Activated CD4-positive, alpha-beta T cell treated with anti-CD3 and anti-CD28 coated beads for 24 hours (primary cell): ENCODE measurements around the gene ZNF583.

Experiments
- DNase-seq, 2 donors: peaks; one replicate each; pipeline ENCODE4 v3.0.0-alpha.2; 2020; ENCODE audit warnings: low read depth in 2 of 2

ZNF583 gene

DNA sequence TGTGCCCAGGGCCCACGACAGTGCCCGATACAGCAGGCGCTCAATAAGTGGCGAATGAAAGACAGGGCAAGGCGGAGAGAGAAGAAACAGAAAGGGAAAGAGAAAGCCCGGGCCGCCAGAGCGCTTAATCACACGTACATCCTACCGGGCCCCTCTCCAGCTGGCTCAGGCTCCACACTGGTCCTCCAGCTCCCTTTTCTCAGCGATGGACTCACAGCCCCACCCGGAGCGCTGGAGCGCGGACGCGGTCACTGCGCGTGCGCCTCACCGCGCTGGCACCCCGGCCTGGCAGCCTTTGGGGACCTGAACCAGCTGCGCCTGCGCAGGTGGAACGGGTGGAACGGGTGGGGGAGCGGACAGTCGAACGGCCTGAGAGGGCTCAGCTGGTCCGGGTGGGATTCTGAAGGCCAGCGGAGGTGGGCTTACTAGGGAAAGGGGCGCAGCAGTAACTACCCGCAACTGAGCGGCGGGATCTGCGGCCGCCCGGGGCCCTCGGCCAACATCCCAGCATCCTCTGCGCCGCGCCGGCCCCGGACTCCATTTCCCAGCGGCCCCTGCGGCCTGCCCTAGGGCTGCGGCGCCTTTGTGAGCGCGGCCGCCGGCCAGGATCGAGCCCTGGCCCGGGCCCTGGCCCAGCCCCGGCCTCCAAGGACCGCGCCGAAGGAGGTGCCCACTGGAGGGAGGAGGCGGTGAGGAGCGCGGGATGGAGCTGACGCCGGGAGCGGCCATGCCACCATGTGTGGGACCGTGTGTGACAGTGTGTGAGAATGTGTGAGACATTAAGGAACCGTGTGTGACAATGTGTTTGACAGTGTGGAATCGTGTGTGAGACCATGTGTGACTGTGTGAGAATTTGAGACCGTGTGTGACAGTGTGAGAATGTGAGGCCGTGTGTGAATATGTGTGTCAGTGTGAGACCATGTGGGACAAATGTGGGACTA, at the start of gene ZNF583:
ZNF583 (plus strand) TSS at position 569 of the 941 bp plus-strand sequence. CDS start 2,783 bp downstream, outside the sequence.
- peak; percentile 77 to 80 for DNase-seq

GRCh38 chr19:56355517-56355916, 48.6 kb upstream of the ZNF583 start:
- DNase-seq, result no peak

DNA sequence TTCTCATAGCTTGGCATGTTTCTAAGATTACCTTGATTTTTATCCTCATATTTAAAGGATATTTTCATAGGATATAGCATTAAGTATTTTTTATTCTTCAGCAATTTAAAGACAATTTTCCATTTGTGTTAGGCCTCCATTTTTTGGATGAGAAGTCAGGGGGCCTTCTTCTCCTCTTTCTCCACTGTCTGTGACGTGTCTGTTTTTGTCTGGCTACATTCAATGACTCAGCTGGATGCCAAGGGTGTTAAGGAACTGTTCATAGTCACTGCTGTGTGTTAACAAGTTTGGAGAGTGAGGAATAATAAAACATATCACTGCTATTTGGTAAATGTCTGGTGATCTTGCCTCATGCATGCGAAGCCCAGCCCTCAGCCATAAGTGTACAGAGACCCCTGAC, 47.2 kb upstream of the ZNF583 start:
- no peak for DNase-seq

DNA sequence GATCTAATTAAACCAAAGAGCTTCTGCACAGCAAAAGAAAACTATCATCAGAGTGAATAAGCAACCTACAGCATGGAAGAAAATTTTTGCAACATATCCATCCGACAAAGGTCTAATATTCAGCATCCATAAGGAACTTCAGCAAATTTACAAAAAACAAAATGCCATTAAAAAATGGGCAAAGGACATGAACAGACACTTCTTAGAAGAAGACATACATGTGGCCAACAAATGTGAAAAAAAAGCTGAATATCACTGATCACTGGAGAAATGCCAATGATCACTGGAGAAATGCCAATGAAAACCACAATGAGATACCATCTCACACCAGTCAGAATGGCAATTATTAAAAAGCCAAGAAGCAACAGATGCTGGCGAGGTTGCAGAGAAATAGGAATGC, 43.3 kb upstream of the ZNF583 start:
- DNase-seq, result no peak

DNA sequence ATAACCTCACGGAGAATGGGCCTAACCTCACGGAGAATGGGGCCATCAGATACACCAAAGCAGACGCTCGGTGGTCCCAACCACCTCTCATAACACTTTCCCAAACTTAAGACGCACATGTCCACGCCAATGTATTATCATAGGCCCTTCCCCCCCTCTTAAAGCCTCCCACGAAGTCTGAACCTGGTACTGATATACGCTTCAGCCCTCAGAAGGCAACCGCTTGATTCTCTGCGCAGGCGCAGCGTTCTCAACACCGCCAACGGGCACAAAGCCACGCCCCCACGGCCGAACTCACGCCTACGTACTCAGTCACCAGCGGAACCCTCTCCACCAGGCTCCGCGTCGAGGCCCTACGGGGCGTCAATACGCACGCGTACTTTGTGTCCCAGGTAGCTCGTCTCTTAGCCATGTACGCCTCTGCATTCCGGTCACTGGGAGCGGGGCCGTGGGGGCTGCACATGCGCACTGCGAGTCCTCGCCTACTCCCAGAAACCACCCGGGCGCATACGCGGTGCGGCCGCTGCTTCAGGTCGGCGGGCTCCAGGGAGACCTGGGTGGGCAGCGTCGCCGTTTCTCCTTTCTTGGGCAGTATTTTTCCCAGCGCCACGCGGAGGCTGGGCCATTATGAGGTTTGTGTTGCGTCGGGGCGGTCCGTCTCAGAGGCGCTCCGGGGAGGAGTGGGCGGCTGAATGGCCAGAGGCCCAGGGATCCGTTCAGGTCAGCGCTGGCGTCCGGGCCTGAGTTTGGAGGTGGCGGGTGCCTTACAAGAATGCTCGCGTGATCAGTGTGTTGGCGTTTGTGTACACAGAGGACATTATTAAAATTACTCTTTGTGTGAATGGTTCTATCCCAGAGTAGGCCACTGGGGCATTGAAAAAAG, 36.1 kb upstream of the ZNF583 start:
- peak; percentile 53 to 61 for DNase-seq

DNA sequence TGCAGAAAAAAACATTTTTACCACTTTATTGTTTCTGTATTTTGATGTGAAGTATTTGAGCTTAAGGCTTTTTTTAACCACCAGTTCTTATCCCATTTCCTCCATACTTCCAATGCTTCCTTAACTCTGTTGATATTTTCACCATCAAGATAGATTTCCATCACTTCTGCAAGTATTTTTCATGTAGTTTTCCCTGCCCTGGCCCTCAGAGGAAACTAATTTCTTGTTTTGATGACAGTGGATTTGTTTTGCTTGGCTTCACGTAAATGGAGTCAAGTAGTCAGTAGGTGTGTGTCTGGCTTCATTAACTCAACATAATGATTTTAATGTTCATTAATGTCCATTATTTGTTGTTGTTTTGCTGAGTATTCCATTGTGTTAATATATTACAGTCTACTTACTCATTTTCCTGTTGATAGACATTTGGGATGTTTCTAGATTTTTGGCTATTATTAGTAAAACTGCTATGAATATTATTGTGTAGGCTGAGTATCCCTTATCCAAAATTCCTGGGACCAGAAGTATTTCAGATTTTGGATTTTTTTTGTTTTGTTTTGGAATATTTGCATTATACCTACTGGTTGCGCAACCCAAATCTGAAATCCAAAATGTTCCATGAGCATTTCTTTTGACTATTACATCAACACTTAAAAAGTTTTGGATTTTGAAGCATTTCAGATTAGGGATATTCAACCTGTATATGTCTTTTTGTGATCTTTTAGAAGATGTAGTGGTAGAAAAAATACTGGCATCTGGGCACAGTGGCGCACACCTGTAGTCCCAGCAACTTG, 34.1 kb upstream of the ZNF583 start:
- DNase-seq, result no peak

- no peak for DNase-seq
These were observed 31.9 kb upstream of the ZNF583 start for GRCh38 chr19:56372281-56372680.

DNA sequence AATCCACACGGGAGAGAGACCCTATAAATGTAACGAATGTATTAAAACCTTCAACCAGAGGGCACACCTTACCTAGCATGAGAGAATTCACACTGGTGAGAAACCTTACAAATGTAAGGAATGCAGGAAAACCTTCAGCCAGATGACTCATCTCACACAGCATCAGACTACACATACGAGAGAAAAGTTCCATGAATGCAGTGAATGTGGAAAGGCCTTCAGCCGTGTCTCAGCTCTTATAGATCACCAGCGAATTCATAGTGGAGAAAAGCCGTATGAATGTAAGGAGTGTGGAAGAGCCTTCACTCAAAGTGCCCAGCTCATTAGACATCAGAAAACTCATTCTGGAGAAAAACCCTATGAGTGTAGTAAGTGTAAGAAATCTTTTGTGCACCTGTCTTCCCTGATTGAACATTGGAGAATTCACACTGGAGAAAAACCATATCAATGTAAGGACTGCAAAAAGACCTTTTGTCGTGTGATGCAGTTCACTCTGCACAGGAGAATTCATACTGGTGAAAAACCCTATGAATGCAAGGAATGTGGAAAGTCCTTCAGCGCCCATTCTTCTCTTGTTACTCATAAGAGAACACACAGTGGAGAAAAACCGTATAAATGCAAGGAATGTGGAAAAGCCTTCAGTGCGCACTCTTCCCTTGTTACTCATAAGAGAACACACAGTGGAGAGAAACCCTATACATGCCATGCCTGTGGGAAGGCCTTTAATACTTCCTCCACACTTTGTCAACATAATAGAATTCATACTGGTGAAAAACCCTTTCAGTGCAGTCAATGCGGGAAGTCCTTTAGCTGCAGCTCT, 26.8 kb upstream of the ZNF583 start:
- DNase-seq, result no peak

- no peak for DNase-seq
These were observed 20.1 kb upstream of the ZNF583 start for GRCh38 chr19:56383826-56384605.

GRCh38 chr19:56393119-56394012, 10.8 kb upstream of the ZNF583 start, which contains the start of gene ZNF582:
ZNF582 (minus strand) TSS chr19:56393534; CDS start chr19:56391752, 1,782 bp downstream.
- peak; percentile 80 to 84 for DNase-seq

- DNase-seq, result no peak
These were observed 5.3 kb upstream of the ZNF583 start for GRCh38 chr19:56398809-56399208.

DNA sequence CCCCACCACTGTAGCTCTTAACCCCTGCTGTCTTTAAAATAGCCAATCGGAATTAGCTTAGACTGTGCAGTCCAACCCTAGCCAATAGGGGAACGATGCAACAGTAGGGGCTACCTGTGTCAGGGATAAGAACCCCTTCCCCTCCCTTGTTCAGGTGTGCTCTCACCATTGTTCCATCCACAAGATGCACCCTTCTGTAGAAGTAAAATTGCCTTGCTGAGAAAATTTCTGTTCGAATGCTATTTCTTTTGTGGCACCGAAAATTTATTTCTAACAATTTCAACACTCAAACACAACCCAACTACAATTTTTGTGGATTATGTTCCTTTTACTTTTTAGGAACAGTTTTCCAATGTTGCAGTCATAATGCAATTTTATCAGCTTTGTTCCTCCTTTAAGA, 3.6 kb upstream of the ZNF583 start:
- no peak for DNase-seq

- DNase-seq, result no peak
These were observed 871 bp upstream of the ZNF583 start for GRCh38 chr19:56403261-56403660.

- no peak for DNase-seq
These were observed 549 bp downstream of the ZNF583 start for GRCh38 chr19:56404705-56405056.

DNA sequence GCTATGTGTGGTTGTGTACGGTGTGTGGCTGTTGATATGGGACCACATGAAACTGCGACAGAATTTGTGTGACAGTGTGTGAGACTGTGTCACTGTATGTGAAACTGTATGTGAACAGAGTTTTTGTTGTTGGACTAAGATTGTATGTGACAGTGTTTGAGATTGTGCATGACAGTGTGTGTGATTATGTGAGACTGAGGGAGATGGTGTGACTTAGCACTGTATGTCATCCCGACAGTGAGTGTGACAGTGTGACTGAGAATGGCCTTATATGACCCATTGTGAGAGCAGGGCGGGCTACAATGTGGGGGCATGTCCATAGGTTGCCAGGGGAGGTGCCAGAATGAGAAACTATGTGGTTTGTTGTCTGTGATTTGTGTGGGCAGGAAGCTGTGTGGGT, 930 bp downstream of the ZNF583 start:
- DNase-seq, result no peak

DNA sequence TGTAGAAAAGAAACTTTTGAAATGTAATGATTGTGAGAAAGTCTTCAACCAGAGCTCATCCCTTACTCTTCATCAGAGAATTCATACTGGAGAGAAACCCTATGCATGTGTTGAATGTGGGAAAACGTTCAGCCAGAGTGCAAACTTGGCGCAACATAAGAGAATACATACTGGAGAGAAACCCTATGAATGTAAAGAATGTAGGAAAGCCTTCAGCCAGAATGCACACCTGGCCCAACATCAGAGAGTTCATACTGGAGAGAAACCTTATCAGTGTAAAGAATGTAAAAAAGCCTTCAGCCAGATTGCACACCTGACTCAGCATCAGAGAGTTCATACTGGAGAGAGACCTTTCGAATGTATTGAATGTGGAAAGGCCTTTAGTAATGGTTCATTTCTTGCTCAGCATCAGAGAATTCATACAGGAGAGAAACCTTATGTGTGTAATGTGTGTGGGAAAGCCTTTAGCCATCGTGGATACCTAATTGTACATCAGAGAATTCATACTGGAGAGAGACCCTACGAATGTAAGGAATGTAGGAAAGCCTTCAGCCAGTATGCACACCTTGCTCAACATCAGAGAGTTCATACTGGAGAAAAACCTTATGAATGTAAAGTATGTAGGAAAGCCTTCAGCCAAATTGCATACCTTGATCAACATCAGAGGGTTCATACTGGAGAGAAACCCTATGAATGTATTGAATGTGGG, 19.3 kb downstream of the ZNF583 start:
- DNase-seq, result no peak

DNA sequence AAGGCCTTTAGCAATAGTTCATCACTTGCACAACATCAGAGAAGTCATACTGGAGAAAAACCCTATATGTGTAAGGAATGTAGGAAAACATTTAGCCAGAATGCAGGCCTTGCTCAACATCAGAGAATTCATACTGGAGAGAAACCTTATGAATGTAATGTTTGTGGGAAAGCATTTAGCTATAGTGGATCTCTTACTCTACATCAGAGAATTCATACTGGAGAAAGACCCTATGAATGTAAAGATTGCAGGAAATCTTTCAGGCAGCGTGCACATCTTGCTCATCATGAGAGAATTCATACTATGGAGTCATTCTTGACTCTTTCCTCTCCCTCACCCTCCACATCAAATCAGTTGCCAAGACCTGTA, 19.8 kb downstream of the ZNF583 start:
- DNase-seq, result no peak

DNA sequence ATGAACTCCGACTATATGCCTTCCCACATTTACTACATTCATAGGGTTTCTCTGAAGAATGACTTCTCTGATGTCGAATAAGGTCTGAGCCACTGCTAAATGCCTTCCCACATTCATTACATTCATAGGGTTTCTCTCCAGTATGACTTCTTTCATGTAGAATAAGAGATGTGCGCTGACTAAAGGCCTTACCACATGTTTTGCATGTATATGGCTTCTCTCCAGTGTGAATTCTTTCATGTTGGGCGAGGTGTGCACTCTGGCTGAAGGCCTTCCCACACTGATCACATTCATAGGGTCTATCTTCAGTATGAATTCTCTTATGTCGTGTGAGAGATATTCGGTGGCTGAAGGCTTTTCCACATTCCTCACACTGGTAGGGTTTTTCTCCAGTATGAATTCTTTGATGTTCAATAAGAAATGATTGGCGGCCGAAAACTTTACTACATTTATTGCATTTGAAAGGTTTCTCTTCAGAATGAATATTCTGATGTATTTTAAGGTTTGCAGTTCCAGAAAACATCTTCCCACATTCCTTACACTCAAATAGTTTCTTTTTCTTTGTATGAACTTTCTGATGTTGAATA, 37.2 kb downstream of the ZNF583 start:
- DNase-seq, result no peak
